AML-193 (cell line): ENCODE data around the gene ABCB8.
A peak's percentile ranks its signal among the peaks of the same experiment; 100 is the strongest.

Experiments
- DNase-seq, 2 experiments: peaks; one replicate each; lab custom pipeline; 2025; lab: John Stamatoyannopoulos, UW

ABCB8 gene

DNA sequence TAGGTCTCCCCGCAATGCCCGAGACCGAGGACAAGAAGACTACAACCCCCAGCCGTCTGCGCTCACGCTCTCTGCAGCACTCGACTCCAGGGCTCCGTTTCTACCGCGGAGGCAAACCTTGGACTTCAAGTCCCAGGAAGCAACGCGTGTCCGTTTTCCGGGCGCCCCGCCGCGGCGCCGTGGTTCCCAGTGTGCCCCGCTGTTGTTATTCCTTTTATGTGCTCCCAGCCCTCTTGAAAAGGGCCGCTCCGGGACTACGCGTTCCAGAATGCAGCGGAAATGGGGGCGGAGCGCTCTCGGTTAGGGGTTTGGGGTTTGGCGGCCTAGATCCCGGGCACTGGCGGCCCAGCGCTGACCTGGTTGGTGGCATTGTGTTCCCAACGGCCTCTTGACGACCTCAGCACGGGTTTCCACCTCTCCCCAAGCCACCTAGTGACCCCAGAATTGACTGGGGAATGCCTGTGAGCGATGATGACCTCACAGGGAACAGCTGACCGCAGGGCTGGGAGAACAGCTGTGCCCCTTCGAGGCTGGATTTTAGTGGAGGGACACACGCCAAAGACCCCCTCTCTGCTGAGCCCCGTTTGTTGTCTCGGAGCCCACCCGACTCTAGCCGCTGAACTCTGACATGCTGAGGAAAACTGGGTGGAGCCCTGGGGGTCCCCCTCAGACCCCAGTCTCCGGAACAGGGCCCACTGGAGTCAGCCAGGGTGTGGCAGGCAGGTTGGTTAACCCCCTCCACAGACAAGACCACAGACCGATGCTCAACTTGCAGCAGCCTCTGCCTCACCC is 29.9 kb downstream of the ABCB8 start:
- peak; percentile 97 to 98 for DNase-seq

DNA sequence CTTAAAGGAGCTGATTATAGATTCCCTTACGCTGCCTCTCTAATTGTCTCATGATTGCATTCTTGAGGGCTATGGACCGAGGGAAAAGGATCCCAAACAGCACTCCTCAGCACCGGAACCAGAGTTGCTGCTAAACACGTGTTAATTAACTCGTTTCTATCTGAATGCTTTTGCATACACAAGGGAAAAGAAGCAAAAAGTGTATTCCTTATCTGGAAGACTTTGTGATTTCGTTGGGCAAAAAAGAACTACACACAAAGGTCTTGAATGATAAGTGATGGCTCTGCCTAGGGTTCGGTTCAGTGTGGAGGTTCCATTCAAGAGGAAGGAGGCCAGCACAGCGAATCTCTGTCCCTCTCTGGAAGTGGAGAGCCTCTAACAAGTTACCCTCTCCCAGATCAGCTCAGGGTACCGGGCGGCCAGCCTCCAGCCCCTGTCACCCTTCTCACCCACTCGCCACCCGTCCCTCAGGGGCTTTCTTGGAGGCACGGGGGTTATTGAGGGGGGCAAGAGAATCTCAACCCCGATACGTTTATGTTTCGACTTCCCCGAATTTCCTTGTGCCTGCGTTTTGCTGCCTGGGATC is 30.6 kb downstream of the ABCB8 start:
- DNase-seq, result no peak

DNA sequence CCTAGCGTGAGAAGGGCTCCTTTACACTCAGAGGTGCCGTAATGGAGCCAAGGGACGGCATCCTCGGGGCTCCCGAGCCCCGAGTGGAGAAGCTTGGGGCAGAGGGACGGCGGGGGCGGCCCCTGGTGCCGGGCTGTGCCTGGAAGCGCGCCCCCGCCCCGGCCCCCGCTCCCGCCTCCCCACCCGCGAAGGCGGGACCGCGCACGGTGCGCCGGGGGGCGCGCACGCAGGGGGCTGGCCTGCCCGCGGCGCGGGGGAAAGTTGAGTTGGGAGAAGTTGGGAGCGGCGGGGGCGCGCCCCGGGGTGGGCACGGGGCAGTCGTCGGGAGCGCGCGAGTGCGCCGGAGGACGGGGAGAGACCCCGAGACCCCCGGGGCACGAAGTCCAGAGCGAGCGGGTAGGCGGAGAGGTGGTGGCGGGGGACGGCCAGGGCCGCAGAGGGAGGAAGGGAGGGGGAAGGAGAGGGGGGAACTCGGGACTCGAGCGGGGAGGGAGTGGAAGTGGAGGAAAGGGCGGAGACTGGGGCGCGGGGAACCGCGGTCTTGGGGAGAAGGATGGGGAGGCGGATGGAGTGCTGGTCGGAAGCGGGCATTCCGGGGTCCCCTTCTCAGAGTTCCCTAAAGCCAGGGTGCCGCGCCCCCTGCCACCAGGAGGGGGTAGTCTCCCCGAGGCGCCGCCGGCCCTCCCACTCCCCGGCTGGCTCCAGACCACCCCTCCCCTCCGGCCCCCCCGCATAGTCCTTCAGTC is 31.3 kb downstream of the ABCB8 start, which contains the start of gene SLC4A2:
SLC4A2 (plus strand) TSS at position 223 of the 746 bp plus-strand sequence. CDS start 2,399 bp downstream, outside the sequence.
- peak; percentile 44 to 58 for DNase-seq

DNA sequence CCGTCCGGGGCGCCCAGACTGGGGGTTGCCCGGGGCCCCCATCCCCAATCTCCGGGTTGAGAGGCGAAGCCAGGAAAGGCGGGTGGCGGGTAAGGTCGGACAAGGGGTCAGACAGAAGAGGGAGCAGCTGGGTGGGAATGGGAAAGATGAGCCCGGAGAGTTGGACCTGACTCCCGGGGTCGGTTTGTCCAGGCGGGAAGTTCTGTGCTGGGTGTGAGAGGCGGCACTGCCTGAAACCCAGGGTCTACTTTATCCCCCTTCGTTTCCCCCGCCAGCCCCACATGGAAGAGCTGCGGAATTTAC is 31.8 kb downstream of the ABCB8 start:
- DNase-seq, result no peak

DNA sequence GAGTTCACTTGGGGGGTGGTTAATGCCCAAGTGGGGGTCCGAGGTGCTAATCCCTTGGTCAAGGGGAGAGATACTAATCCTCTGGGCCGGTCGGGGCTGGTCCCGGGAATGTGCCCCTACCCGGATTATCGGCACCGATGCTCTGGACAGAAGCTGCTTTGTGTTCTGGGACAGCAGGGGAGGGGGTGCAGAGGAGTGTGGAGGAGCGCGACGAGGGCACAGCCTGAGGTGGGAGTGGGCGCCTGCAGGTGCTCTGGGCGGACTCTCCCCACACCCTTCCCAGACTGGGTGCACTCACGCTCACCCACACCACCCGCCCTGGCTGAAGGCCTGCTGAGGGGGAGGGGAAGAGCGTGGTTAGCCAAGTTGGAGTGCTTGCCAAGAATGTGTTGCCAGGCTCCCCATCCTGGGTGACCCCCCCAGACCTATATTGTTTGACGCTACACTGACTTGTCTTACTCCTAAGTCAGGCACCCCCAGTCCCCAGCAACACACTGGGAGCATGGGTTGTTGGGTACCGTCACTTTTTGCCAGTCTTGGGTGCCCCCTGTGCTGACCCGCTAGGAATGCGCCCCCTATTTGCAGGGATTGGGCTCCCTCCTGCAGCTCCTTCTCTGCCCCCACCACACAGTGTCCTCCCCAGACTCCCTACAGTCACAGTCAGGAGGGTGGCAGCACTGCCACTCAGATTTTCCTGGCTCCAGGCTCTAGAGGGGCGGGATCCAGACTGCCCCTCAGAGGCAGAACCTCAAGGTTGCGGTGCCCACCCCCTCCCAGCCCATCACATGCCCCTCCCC is 32.4 kb downstream of the ABCB8 start:
- peak in 1 of 2 experiments; percentile 23 for DNase-seq

DNA sequence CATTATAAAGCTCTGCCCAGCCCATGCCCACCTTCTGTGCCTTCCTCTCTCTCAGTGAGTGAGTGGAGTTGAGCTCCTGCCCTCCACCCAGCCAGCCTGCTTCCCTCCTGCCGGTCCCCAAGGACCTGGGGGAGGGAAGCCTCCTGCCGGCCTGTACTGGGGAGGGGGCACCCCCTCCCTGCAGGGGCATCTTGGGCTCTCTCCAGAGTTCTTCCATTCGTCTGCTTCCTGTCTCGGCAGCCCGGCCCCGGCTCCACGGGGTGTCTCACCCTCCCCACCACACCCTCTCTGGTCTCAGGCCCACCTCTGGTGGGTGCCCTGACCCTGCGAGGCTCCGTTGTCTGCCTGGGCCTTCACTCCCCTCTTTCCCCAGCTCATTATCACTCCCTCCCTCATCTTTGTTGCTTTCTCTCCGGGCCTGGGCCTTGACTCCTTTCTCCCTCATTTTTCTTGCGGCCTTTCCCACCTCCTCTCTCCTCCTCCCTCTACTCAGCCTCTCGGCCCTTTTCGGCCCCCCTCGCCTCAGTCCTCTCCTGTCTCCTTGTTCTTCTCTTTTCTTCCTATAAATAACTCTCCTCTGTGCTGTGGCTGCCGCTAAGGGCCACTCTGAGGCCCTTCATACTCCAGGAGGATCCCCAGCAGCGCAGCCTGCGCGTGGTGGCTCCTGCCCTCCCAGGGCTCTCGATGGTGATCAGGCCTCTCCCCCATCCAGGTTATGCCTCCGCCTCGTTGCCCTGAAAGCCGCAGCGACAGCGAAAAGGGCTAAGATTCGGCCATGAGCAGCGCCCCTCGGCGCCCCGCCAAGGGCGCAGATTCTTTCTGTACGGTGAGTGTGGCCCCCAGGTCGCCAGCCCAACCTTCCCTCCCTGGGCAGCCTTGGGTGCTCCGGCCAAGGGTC is 33.2 kb downstream of the ABCB8 start:
- no peak for DNase-seq

DNA sequence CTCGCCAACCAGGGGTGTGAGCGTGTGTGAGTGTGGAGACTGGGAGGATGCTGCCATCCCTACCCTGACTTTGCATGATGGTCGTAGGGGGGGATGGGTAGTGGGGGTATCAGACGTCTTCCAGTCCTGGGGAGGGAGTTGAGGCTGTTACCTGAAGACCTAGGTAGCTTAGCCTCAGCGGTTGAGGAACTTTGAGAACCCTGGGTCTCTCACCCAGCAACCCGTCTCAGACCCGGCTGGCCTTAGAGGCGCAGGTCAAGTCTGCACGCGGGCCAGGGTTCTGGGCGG is 33.8 kb downstream of the ABCB8 start:
- DNase-seq, result no peak

DNA sequence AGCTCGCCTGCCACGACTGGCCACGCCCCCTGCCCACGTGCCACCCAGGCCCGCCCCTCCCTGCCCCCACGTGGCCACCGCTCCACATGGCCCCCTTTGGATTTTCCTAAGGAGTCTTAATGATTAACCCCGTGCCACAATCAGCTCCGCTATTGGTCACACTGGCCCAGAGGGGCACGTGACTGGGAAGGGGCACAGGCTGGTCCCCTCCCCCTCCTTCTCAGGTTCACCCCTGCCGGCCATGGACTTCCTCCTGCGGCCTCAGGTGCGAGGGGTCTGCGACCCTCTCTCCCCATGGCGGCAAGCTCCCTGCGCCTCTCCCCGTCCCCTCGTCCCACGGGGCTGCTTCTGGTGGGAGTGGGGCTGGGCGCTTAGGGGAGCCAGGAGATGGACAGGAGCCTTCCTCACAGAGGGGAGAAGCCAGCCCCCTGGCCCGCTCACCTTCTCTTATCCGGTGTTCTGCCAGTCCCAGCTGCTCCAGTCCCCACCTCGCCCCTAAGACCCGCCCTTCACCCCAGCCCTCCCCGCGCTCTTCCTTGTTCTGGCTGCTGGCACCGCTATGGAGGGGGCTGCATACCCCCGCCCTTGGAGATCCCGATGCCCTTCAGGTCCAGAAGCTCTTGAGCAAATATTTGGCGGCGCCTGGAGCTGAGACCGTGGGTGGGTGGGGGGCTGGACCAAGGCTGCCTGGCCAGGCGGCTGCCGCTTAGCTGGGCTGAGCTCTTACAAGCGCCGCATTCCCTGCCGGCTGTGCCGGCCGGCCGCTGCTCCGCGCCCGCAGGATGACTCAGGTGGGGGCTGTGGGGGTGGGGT is 34.4 kb downstream of the ABCB8 start:
- no peak for DNase-seq

DNA sequence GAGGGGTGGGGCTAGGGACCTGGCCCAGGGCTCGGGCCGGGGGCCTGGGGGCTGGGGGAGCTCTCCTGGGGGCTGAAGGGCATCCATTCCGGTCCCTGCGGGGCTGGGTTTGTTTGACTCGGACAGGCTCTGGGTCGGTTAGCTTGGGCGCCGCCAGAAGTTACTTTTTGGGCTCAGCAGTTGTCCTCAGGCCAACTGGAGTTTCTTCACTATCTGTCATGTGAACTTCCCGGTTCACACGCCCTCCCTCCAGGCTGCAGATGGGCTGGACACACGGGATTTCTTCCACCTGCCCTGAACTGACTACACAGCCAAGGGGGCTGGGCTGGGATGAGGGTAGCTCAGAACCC is 34.9 kb downstream of the ABCB8 start:
- DNase-seq, result no peak

DNA sequence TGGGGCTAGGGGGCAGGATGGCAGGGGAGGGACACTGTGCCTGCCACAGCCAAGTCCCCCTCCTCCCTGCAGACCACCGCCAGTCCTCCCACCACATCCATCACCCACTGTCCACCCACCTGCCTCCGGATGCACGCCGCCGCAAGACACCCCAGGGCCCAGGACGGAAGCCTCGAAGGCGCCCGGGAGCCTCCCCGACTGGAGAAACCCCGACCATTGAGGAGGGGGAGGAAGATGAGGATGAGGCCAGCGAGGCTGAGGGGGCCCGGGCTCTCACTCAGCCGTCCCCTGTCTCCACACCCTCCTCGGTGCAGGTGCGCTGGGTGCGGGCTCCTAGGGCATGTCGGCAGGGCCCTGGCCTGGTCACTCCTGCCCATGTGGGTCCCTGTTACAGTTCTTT is 36.2 kb downstream of the ABCB8 start:
- no peak for DNase-seq

DNA sequence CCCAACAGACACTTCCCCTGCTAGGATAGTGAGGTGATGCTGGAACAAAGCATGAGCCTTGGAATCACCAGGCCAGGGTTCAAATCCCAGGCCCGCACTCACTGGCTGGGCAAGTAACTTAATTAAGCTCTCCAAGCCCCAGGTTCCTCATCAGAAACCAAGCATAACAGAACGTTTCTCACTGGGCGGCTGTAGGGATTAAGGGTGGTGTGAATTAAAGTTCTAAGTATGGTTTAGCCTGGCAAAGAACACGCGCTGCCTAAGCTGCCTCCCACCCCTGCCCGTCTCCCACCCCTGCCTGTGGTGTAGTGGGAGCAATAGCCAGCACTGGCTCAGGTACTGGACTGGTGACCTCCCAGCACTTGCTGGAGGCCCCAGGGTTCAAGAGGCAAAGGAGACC is 36.7 kb downstream of the ABCB8 start:
- no peak for DNase-seq

DNA sequence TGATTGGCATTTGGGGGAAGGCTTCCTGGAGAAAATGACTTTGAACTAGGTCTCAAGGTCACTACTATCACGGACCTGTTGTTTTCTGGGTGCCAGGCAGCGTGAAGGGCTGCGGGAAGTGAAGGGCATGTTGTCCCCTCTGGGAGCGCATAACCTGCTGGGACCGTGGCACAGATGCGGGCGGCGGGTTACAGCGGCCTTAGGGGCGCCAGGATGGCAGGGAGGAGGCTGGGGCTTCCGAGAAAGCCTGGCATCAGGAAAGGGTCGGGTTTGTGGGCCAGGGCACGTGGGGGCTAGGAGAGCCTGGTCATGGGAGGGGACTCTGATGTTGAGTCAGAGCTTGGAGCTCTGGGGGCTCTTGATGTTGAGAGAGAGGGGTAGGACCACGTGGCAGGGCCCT is 37.3 kb downstream of the ABCB8 start:
- no peak for DNase-seq

DNA sequence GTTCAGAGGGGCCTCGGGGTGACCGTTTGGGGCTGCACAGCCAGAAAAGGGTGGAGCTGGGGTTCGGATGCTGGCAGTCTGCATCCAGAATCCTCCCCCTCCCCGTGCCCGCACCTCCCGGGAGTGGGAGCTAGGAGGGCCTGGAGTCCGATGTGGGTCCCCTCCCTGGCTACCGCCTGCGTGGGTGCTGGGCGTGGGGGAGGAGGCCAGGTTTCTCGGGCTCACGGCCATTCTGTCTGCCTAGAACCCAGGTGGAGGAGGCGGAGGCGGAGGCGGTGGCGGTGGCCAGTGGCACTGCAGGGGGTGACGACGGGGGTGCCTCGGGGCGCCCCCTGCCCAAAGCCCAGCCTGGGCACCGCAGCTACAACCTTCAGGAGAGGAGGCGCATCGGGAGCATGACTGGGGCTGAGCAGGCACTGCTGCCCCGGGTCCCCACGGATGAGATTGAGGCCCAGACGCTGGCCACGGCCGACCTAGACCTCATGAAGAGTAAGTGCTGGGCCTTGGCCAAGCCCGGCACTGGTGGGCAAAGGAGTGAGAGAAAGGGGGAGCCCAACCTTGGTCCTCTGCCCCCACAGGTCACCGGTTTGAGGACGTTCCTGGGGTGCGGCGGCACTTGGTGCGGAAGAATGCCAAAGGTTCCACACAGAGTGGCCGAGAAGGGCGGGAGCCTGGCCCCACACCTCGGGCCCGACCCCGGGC is 38.2 kb downstream of the ABCB8 start:
- no peak for DNase-seq

DNA sequence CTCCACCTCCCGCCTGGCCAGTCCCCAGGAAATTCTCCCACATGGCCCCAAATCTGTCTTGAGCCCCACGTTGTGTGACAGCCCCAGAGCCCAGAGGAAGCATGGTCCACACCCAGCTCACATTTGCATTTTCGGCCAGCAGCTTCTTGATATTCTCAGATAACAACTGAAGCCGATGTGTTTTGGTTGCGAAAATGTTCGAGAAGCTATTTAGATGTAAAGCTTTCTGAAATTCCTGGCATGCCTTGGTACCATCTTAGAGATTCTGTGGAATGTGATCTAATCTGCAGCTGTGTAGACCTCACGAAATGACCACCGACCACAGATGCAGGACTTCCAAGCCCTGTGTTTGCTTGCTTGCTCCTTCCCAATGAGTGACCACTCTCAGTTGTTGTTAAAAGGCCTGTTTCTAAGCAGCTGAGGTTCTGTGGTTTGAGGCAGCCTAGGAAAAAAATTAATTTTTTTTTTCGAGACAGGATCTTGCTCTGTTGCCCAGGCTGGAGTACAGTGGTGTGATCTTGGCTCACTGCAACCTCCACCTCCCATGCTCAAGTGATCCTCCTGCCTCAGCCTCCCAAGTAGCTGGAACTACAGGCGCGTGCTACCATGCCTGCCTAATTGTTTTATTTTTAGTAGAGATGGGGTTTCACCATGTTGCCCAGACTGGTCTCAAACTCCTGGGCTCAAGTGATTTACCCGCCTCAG is 40.0 kb downstream of the ABCB8 start:
- DNase-seq, result no peak

DNA sequence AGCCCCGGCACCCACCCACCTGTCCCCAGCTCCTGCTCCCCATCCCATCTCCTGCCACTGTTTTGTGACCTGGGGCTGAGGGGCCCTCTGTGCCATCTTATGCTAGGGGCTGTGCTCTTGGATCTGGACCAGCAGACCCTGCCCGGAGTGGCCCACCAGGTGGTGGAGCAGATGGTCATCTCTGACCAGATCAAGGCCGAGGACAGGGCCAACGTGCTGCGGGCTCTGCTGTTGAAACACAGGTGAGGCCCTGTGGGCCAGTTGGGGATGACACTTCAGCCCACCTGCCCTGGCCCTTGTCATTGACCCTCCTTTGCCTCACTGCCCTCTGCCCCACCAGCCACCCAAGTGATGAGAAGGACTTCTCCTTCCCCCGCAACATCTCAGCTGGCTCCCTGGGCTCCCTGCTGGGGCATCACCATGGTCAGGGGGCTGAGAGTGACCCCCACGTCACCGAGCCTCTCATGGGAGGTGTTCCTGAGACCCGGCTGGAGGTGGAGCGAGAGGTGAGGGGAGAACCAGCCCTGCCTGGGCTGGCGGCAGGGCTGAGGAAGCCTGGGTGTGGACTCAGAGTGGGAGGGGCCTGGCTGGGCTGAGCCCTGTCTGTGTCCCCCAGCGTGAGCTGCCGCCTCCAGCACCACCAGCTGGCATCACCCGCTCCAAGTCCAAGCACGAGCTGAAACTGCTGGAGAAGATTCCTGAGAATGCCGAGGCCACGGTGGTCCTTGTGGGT is 41.8 kb downstream of the ABCB8 start:
- DNase-seq, result no peak

DNA sequence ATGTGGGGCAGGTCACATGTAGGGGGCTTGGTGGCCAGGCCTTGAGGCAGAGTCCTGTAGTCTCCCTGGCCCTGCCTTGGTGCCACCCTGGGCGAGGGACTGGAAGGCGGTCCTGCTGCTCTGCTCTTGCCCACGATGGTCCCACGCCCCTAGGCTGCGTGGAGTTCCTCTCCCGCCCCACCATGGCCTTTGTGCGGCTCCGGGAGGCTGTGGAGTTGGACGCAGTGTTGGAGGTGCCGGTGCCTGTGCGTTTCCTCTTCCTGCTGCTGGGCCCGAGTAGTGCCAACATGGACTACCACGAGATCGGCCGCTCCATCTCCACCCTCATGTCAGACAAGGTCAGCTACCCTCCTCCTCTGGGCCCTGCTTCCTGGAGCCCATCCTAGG is 42.3 kb downstream of the ABCB8 start:
- DNase-seq, result no peak

DNA sequence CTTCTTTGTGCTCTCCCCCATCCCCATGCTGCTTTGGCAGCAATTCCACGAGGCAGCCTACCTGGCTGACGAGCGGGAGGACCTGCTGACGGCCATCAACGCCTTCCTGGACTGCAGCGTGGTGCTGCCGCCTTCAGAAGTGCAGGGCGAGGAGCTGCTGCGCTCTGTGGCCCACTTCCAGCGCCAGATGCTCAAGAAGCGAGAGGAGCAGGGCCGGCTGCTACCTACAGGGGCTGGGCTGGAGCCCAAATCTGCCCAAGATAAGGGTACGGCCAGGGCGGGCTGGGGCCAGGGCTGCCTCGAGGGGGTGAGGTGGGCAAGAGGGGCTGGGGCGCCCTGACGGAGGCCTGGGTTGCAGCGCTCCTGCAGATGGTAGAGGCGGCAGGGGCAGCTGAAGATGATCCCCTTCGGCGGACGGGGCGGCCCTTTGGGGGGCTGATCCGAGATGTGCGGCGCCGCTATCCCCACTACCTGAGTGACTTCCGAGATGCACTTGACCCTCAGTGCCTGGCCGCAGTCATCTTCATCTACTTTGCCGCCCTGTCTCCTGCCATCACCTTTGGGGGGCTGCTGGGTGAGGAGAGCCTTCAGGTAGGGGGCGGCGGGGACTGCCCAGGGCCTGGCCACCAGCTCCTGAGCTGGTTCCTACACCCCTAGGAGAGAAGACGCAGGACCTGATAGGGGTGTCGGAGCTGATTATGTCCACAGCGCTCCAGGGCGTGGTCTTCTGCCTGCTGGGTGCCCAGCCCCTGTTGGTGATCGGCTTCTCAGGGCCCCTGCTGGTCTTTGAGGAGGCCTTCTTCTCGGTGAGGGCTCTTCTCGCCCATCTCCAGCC is 43.0 kb downstream of the ABCB8 start:
- DNase-seq, result no peak

DNA sequence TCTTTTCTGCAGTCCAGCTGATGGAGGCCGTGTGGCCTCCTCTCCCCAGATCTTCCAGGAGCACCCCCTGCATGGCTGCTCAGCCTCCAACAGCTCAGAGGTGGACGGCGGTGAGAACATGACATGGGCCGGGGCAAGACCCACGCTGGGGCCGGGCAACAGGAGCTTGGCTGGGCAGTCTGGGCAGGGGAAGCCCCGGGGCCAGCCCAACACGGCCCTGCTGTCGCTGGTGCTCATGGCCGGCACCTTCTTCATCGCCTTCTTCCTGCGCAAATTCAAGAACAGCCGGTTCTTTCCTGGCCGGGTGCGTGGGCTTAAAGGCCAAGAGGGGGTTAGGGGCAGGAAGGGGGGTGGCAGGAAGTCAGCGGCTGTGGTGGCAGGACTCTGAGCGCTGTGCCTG is 45.7 kb downstream of the ABCB8 start:
- no peak for DNase-seq
